Measurements from ENCODE around the gene LRRC3.

LRRC3 gene

GRCh38 chr21:44432841-44433790 is 22.2 kb upstream of the LRRC3 start:
- H3K9me3 Mint-ChIP-seq: peaks cover 12% of the 10 kb centered on the region

GRCh38 chr21:44433791-44434567 is 21.3 kb upstream of the LRRC3 start:
- Mint-ChIP-seq H3K27me3 (no peaks in the 10 kb centered on the region), H3K4me3 (no peak overlapping the region), H3K36me3 (peaks cover 8% of the 10 kb centered on the region), H3K4me1 (no peaks in the 10 kb centered on the region), H3K9me3 (peaks cover 12% of the 10 kb centered on the region), H3K27ac (no peak overlapping the region)

More at GRCh38 chr21:44432841-44433790, 22.2 kb upstream of the LRRC3 start:
- Mint-ChIP-seq H3K4me3 (no peak overlapping the region), H3K4me1 (no peaks in the 10 kb centered on the region), H3K27ac (no peak overlapping the region), H3K27me3 (no peaks in the 10 kb centered on the region), H3K36me3 (peaks cover 8% of the 10 kb centered on the region)

GRCh38 chr21:44434568-44434925 is 20.8 kb upstream of the LRRC3 start:
- no peak overlapping the region for H3K27ac Mint-ChIP-seq
- H3K27me3 Mint-ChIP-seq: no peaks in the 10 kb centered on the region
- peaks cover 8% of the 10 kb centered on the region for H3K36me3 Mint-ChIP-seq
- no peak overlapping the region for H3K4me3 Mint-ChIP-seq
- H3K4me1 Mint-ChIP-seq: no peaks in the 10 kb centered on the region
- H3K9me3 Mint-ChIP-seq: peaks cover 12% of the 10 kb centered on the region

GRCh38 chr21:44434936-44435635 is 20.2 kb upstream of the LRRC3 start:
- no peak overlapping the region for H3K27ac Mint-ChIP-seq
- peaks cover 7% of the 10 kb centered on the region for H3K9me3 Mint-ChIP-seq
- no peaks in the 10 kb centered on the region for H3K27me3 Mint-ChIP-seq
- H3K36me3 Mint-ChIP-seq: peaks cover 5% of the 10 kb centered on the region
- no peak overlapping the region for H3K4me3 Mint-ChIP-seq
- H3K4me1 Mint-ChIP-seq: no peaks in the 10 kb centered on the region

- no peaks in the 10 kb centered on the region for H3K27me3 Mint-ChIP-seq
- H3K4me1 Mint-ChIP-seq: no peaks in the 10 kb centered on the region
- H3K27ac Mint-ChIP-seq: no peak overlapping the region
- no peak overlapping the region for H3K4me3 Mint-ChIP-seq
- H3K36me3 Mint-ChIP-seq: peaks cover 2% of the 10 kb centered on the region
- H3K9me3 Mint-ChIP-seq: peaks cover 1% of the 10 kb centered on the region
Observed at GRCh38 chr21:44436111-44436611, 19.1 kb upstream of the LRRC3 start.

- Mint-ChIP-seq H3K4me3 (no peak overlapping the region), H3K36me3 (no peaks in the 10 kb centered on the region), H3K9me3 (no peaks in the 10 kb centered on the region), H3K27ac (no peak overlapping the region), H3K4me1 (no peaks in the 10 kb centered on the region), H3K27me3 (no peaks in the 10 kb centered on the region)
Observed at GRCh38 chr21:44436958-44437357, 18.4 kb upstream of the LRRC3 start.

- Mint-ChIP-seq H3K36me3 (no peaks in the 10 kb centered on the region), H3K27me3 (no peaks in the 10 kb centered on the region), H3K4me3 (no peak overlapping the region), H3K9me3 (no peaks in the 10 kb centered on the region), H3K27ac (no peak overlapping the region), H3K4me1 (no peaks in the 10 kb centered on the region)
Observed at GRCh38 chr21:44437371-44437695, 18.0 kb upstream of the LRRC3 start.

- no peaks in the 10 kb centered on the region for H3K27me3 Mint-ChIP-seq
- H3K27ac Mint-ChIP-seq: no peak overlapping the region
- no peak overlapping the region for H3K4me3 Mint-ChIP-seq
- H3K36me3 Mint-ChIP-seq: no peaks in the 10 kb centered on the region
- no peaks in the 10 kb centered on the region for H3K4me1 Mint-ChIP-seq
- no peaks in the 10 kb centered on the region for H3K9me3 Mint-ChIP-seq
Observed at GRCh38 chr21:44437696-44438431, 17.4 kb upstream of the LRRC3 start.

- no peaks in the 10 kb centered on the region for H3K36me3 Mint-ChIP-seq
- H3K27me3 Mint-ChIP-seq: no peaks in the 10 kb centered on the region
- no peaks in the 10 kb centered on the region for H3K4me1 Mint-ChIP-seq
- no peaks in the 10 kb centered on the region for H3K9me3 Mint-ChIP-seq
- no peak overlapping the region for H3K4me3 Mint-ChIP-seq
- no peak overlapping the region for H3K27ac Mint-ChIP-seq
Observed at GRCh38 chr21:44438531-44439210, 16.6 kb upstream of the LRRC3 start.

- no peaks in the 10 kb centered on the region for H3K36me3 Mint-ChIP-seq
- H3K4me1 Mint-ChIP-seq: no peaks in the 10 kb centered on the region
- H3K27ac Mint-ChIP-seq: no peak overlapping the region
Observed at GRCh38 chr21:44439211-44439600, 16.1 kb upstream of the LRRC3 start.

GRCh38 chr21:44440241-44441040 is 14.9 kb upstream of the LRRC3 start:
- H3K27ac Mint-ChIP-seq: no peak overlapping the region
- H3K9me3 Mint-ChIP-seq: no peaks in the 10 kb centered on the region
- H3K36me3 Mint-ChIP-seq: no peaks in the 10 kb centered on the region
- no peak overlapping the region for H3K4me3 Mint-ChIP-seq
- no peaks in the 10 kb centered on the region for H3K4me1 Mint-ChIP-seq
- no peaks in the 10 kb centered on the region for H3K27me3 Mint-ChIP-seq

More at GRCh38 chr21:44439211-44439600, 16.1 kb upstream of the LRRC3 start:
- H3K9me3 Mint-ChIP-seq: no peaks in the 10 kb centered on the region
- no peak overlapping the region for H3K4me3 Mint-ChIP-seq
- no peaks in the 10 kb centered on the region for H3K27me3 Mint-ChIP-seq

GRCh38 chr21:44441041-44441400 is 14.3 kb upstream of the LRRC3 start:
- Mint-ChIP-seq H3K9me3 (no peaks in the 10 kb centered on the region), H3K36me3 (no peaks in the 10 kb centered on the region), H3K27me3 (no peaks in the 10 kb centered on the region), H3K27ac (no peak overlapping the region), H3K4me1 (no peaks in the 10 kb centered on the region), H3K4me3 (no peak overlapping the region)

GRCh38 chr21:44441581-44442265 is 13.6 kb upstream of the LRRC3 start:
- no peak overlapping the region for H3K4me3 Mint-ChIP-seq
- no peak overlapping the region for H3K27ac Mint-ChIP-seq
- H3K27me3 Mint-ChIP-seq: no peaks in the 10 kb centered on the region
- no peaks in the 10 kb centered on the region for H3K36me3 Mint-ChIP-seq
- H3K9me3 Mint-ChIP-seq: no peaks in the 10 kb centered on the region
- no peaks in the 10 kb centered on the region for H3K4me1 Mint-ChIP-seq

Data from activated naive CD4-positive, alpha-beta T cell treated with anti-CD3 and anti-CD28 coated beads, Interleukin-2, amount 50 U/mL, for 24 hours (primary cell).